ENCODE results near the gene FCRL2.
"Not testable (repeated sequence)": the region's sequence is repeated elsewhere in the genome, so short reads cannot be mapped to it uniquely, and the experiment has no call there.

FCRL2 gene

DNA sequence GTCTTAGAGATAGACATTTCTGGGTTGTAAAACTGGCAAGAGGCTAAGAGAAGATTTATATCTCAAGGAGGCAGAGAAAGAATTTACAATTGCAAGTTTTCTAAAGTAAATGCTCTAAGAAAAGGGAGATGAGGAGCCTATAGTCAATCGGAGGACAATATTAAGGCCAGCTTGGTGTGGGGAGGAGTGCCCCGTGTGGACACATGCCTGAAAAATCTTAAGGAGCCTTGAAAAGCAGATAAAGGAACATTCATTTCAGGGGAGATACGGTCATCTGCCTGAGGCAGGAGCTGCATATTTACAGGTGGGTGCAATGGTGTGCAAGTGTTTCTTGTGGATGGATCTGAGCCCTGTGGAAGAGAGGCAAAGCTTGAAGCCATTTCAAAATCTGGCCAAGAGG is 25.6 kb downstream of the FCRL2 start:
- DNase-seq: no peak

DNA sequence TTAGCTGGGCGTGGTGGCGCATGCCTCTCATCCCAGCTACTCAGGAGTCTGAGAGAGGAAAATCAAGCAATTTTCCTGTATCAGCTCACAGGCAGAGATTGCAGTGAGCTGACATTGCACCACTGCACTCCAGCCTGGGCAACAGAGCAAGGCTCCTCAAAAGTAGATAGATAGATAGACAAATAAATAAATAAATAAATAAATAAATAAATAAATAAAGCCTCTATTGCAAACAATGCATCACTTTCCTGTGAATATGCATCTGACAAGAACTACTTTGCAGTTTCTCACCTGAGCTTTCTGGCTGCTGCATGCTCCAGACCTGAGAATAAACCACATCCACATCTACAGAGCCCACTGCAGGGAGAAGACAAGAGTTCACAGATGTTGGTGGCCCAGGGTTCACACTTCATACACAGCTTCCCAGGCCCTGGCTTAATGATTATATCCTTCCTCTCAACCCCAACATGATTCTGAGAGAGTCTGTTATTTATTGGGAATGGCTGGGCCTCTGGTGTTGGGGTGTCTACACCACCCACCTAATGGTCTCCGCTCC is 28.6 kb downstream of the FCRL2 start:
- no peak for DNase-seq

GRCh38 chr1:157739229-157739901 is 37.6 kb downstream of the FCRL2 start:
- no peak for DNase-seq

- not testable (repeated sequence) for DNase-seq
Measured at GRCh38 chr1:157735991-157736390, 40.9 kb downstream of the FCRL2 start.

DNA sequence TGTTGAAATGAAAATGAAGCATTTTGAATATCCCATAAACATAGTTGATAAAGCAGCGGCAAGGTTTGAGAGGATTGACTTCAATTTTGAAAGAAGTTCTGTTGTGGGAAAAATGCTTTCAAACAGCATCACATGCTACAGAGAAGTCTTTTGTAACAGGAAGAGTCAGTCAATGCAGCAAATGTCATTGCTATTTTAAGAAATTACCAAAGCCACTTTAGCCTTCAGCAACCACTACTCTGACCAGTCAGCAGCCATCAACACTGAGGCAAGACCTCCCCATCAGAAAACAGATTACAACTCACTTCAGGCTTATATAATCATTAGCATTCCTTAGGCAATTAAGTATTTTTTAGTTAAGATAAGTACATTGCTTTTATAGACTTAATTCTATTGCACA is 42.6 kb downstream of the FCRL2 start:
- DNase-seq: no peak

- no peak for DNase-seq
Measured at GRCh38 chr1:157732755-157733154, 44.2 kb downstream of the FCRL2 start.

DNA sequence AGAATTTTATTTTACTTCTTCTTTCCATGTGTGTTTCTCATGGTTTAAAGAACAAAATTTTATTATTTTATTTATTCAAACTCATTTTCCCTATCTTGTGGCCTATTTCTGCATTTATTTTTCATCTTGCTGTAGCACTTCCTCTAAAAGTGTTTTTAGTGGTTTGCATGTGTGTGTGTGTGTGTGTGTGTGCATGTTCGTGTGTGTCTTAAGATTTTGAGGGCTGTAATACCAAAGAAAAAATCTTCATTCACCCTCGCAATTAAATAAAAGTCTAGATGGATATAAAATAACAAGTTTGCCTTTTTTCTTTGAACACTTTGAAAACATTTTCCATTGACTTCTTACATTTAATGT is 51.7 kb downstream of the FCRL2 start:
- no peak for DNase-seq

DNA sequence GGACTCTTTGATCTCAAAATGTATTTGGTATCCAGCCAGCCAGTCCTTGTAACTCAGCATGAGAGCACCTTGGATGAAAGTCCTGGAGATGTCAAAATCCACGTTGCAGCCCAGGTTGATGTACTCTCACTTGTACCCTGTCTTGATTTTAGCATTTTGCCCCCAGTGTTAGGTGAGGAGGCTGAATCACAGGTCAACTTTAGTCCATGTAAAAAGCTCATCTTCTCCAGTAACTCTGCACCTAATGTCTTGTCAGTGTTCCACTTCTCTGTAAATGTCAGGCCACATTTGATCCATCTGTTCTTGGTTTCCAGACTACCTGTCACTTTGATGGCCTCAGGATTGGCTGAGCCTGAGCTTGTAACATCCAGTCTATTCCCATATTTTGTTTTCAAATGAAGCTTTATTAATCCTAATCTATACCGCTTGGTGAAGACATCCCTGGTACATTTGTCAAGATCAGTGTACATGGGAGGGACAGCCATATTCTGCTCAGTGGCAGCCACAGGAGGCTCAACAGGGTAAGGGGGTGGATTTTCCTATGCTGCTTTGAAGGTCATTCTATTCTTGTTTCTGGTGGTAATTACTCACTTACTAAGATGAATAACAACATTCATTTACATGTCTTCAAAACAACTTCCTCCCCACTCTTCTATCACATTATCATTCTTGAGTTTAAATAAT is 52.3 kb downstream of the FCRL2 start:
- DNase-seq: no peak

GRCh38 chr1:157723157-157723556 is 53.8 kb downstream of the FCRL2 start:
- DNase-seq: no peak

GRCh38 chr1:157721985-157722384 is 54.9 kb downstream of the FCRL2 start:
- no peak for DNase-seq

DNA sequence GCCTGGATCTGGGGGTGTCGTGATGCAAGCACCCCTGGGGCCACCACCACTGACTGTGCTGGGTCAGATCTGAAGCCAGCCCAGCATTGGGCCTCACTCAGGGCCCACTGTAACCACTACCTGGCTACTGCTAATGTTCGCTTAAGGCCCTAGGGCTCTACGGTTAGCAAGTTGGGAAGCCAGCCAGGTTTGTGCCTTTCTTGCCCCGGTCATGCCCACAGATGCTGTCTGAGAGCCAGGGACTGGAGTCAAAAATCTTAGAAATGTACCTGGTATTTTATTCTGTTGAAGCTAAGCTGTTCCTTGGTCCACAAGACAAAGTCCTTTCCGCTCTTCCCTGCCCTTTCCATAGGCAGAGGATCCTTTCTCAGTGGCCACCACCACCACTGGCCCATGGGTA is 61.2 kb downstream of the FCRL2 start:
- DNase-seq: no peak

GRCh38 chr1:157711802-157712201 is 65.1 kb downstream of the FCRL2 start:
- no peak for DNase-seq

GRCh38 chr1:157704878-157705277 is 72.1 kb downstream of the FCRL2 start:
- no peak for DNase-seq

- no peak for DNase-seq
Measured at GRCh38 chr1:157703981-157704380, 73.0 kb downstream of the FCRL2 start.

- no peak for DNase-seq
Measured at GRCh38 chr1:157702308-157702825, 74.6 kb downstream of the FCRL2 start.

- DNase-seq: no peak
Measured at GRCh38 chr1:157700732-157701131, 76.2 kb downstream of the FCRL2 start, which contains the start of gene FCRL3. Gene FCRL3, minus strand, starts transcription at chr1:157700769. Its CDS starts 280 bp downstream, at chr1:157700489.

- DNase-seq: no peak
Measured at GRCh38 chr1:157700305-157700704, 76.6 kb downstream of the FCRL2 start.

GRCh38 chr1:157697781-157698569 is 79.0 kb downstream of the FCRL2 start:
- DNase-seq: no peak

DNA sequence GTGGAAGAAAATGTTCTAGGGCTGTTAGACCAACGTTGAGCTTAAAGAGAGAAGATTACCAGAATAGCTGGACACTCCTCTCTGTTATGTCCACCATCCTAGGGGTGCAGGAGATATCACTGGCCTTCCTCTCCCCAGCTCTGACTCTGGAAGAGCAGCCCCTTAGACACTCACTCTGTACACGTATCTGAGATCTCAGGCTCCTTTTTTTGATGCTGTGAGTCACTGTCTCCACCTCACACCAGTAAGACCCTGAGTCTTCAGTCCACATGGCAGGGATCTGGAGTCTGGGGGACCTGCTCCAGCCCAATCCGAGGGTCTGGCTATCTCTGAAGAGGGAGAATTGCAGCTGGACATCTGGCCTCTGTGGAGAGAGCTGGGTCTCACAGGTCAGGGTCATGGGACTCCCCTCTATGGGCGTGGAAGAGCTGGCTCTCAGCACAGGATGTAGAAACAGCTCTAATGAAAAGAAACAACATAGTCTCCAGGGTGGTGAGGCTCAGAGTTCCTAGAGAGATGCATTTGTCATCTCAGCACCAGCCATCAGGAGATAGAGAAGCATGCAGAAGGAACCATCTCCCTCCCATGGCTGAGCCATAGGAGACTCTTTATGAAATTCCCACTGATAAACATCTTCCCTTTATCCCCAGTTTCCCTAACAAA is 79.8 kb downstream of the FCRL2 start:
- DNase-seq: no peak

Measured in activated CD4-positive, alpha-beta T cell treated with anti-CD3 and anti-CD28 coated beads, Interleukin-2, amount 50 U/mL, for 48 hours (primary cell).